SK-N-SH (cell line): ENCODE results near the gene WNT2. TPM values are rescaled to one million over a fixed set of nuclear protein-coding genes. Genes with fewer than 3 reads are reported as not detected.
A peak's percentile ranks its signal among the peaks of the same experiment; 100 is the strongest.

ENCODE experiments used
- CTCF ChIA-PET: fragments of 300-600, 350-600 bp; formaldehyde crosslinking; extraction: SDS; loops from one replicate; lab custom pipeline; 2021; lab: Yijun Ruan, JAX
- POLR2A ChIA-PET: fragments of 350-600 bp; sonication (Branson Sonifier 250); formaldehyde crosslinking; extraction: SDS; loops from one replicate; lab custom pipeline; 2020; ENCODE audit warnings: antibody characterized with exemption, inconsistent platforms; lab: Yijun Ruan, JAX
- DNase-seq: peaks from one replicate; pipeline ENCODE4 v3.0.0; 2012
- H2AFZ ChIP-seq: fragments of 200-600 bp; sonication (generic); 2 replicates; pipeline ENCODE4 v1.8.1; 2016; ENCODE audit warnings: antibody characterized with exemption, mild to moderate bottlenecking, low read depth
- H3F3A ChIP-seq: fragments of 200-600 bp; sonication (generic); replicated peaks from 2 replicates; pipeline ENCODE3; 2016; ENCODE audit warnings: antibody characterized with exemption, mild to moderate bottlenecking; ENCODE audit not compliant: insufficient read depth
- H3K27ac ChIP-seq, 2 experiments: fragments of 200-500 bp in 1 of 2; fragments of 200-600 bp in 1 of 2; sonication (Bioruptor generic) in 1 of 2; sonication (generic), shearing (Covaris generic) in 1 of 2; 2 replicates each; pipeline versions ENCODE4 v1.5.1 to v1.6.1; 2014 to 2016; ENCODE audit warnings: low read depth in 2 of 2, inconsistent platforms in 1 of 2, low read length in 1 of 2, mild to moderate bottlenecking in 1 of 2, mixed read lengths in 1 of 2
- H3K27me3 ChIP-seq: fragments of 200-600 bp; sonication (generic), shearing (Covaris generic); 2 replicates; pipeline ENCODE4 v1.6.1; 2016; ENCODE audit warnings: mixed run types; ENCODE audit not compliant: insufficient read depth
- H3K36me3 ChIP-seq, 2 experiments: fragments of 200-500 bp in 1 of 2; fragments of 200-600 bp in 1 of 2; sonication (Bioruptor generic) in 1 of 2; sonication (generic) in 1 of 2; replicated peaks in 1 of 2; 2 replicates each; pipeline versions ENCODE3 to v1.5.1; 2014 to 2016; ENCODE audit warnings: low read length in 1 of 2, mild to moderate bottlenecking in 1 of 2; ENCODE audit not compliant: insufficient read depth in 2 of 2, control insufficient read depth in 1 of 2
- H3K4me1 ChIP-seq, 2 experiments: fragments of 200-500 bp in 1 of 2; fragments of 200-600 bp in 1 of 2; sonication (Bioruptor generic) in 1 of 2; sonication (generic), shearing (Covaris generic) in 1 of 2; 2 replicates each; pipeline versions ENCODE4 v1.5.1 to v1.6.1; 2014 to 2016; ENCODE audit warnings: low read depth in 1 of 2, low read length in 1 of 2, mixed run types in 1 of 2; ENCODE audit not compliant: insufficient read depth in 2 of 2, control insufficient read depth in 1 of 2
- H3K4me2 ChIP-seq: fragments of 200-600 bp; sonication (generic), shearing (Covaris generic); 2 replicates; pipeline ENCODE4 v1.6.1; 2017; ENCODE audit warnings: mixed run types
- H3K4me3 ChIP-seq, 2 experiments: fragments of 200-500 bp in 1 of 2; fragments of 200-600 bp in 1 of 2; sonication (Bioruptor generic) in 1 of 2; sonication (generic), shearing (Covaris generic) in 1 of 2; 2 replicates each; pipeline versions ENCODE4 v1.5.1 to v1.8.1; 2014 to 2016; ENCODE audit warnings: low read depth in 2 of 2, inconsistent platforms in 1 of 2, low read length in 1 of 2, mild to moderate bottlenecking in 1 of 2, mixed read lengths in 1 of 2, moderate library complexity in 1 of 2
- H3K79me2 ChIP-seq: fragments of 200-600 bp; sonication (generic); 2 replicates; pipeline ENCODE4 v1.8.1; 2017; ENCODE audit warnings: mild to moderate bottlenecking; ENCODE audit not compliant: insufficient read depth
- H3K9ac ChIP-seq: fragments of 200-600 bp; sonication (generic); 2 replicates; pipeline ENCODE4 v1.6.1; 2017; ENCODE audit warnings: mixed run types
- H3K9me2 ChIP-seq: fragments of 200-600 bp; sonication (generic); 2 replicates; pipeline ENCODE4 v1.6.1; 2017; ENCODE audit warnings: mixed run types
- H3K9me3 ChIP-seq: fragments of 200-600 bp; sonication (generic); 2 replicates; pipeline ENCODE4 v1.6.1; 2017; ENCODE audit warnings: mixed run types, mild to moderate bottlenecking, moderate library complexity
- H4K20me1 ChIP-seq: fragments of 200-600 bp; sonication (generic); 2 replicates; pipeline ENCODE4 v1.6.1; 2017; ENCODE audit warnings: mild to moderate bottlenecking, mixed run types; ENCODE audit not compliant: insufficient read depth
- CTCF ChIP-seq: fragments of 200-600 bp; sonication (generic); IDR thresholded peaks from 2 replicates; pipeline ENCODE4 v1.6.1; 2017; ENCODE audit warnings: antibody characterized with exemption, mild to moderate bottlenecking, moderate library complexity
- ELF1 ChIP-seq: IDR thresholded peaks from 2 replicates; pipeline ENCODE4 v1.4.0; 2012
- IRF3 ChIP-seq: fragments of 150-350 bp; IDR thresholded peaks from 2 replicates; pipeline ENCODE4 v1.6.1; 2016; ENCODE audit warnings: mild to moderate bottlenecking, low read depth, low read length
- JUND ChIP-seq: IDR thresholded peaks from 2 replicates; pipeline ENCODE4 v1.4.0; 2012
- MAX ChIP-seq: IDR thresholded peaks from 2 replicates; pipeline ENCODE4 v1.4.0; 2012; ENCODE audit warnings: low read depth
- NFIC ChIP-seq: IDR thresholded peaks from 2 replicates; pipeline ENCODE4 v1.4.0; 2012; ENCODE audit warnings: borderline replicate concordance
- POLR2AphosphoS5 ChIP-seq: IDR thresholded peaks from 2 replicates; pipeline ENCODE4 v1.6.1; 2012; ENCODE audit warnings: low read depth, low read length
- RAD21 ChIP-seq: IDR thresholded peaks from 2 replicates; pipeline ENCODE4 v1.6.1; 2012; ENCODE audit warnings: mild to moderate bottlenecking, low read length
- RCOR1 ChIP-seq: fragments of 150-350 bp; IDR thresholded peaks from 2 replicates; pipeline ENCODE4 v1.6.1; 2017; ENCODE audit warnings: antibody characterized with exemption, low read length
- RXRA ChIP-seq: IDR thresholded peaks from 2 replicates; pipeline ENCODE4 v1.4.0; 2012; ENCODE audit warnings: low read depth, mild to moderate bottlenecking, borderline replicate concordance
- SMC3 ChIP-seq: IDR thresholded peaks from 2 replicates; pipeline ENCODE4 v1.6.1; 2012; ENCODE audit warnings: low read depth, low read length, improper control_type of control experiment
- TCF12 ChIP-seq: IDR thresholded peaks from 2 replicates; pipeline ENCODE4 v1.4.0; 2012
- USF1 ChIP-seq: IDR thresholded peaks from 2 replicates; pipeline ENCODE4 v1.4.0; 2012; ENCODE audit warnings: low read depth, borderline replicate concordance
- WGBS: methylation state at CpG from one replicate; pipeline ENCODE4 v1.1.6; 2017; ENCODE audit warnings: low lambda C conversion rate; 5-methylcytosine and 5-hydroxymethylcytosine counted together
- polyA plus RNA-seq, 3 experiments: library from polyadenylated mRNA; depleted of rRNA; stranded (reverse); fragments of >200 nt; gene quantifications; 2 replicates each; pipeline ENCODE4 v1.2.3, GENCODE V29; 2012

WNT2 gene
- polyA plus RNA-seq, 1 of the 3 experiments (the other 2 are of a cell fraction) = not detected

GRCh38 chr7:117323305-117323850 is 520 bp upstream of the WNT2 start:
- no peak overlapping the region for H3K9ac ChIP-seq
- no peak overlapping the region for H2AFZ ChIP-seq
- no peaks in the 10 kb centered on the region for H3K9me2 ChIP-seq
- H3F3A ChIP-seq = no peaks in the 10 kb centered on the region
- WGBS = 11% methylated on average over 25 of the region's 25 CpGs
- ChIA-PET POLR2A (no interaction called here), CTCF (interaction anchor here (0.6 to 1.4 kb wide), 4 partner anchors 11 to 146 kb away, joined by 3 to 6 read pairs (median 3); no protein-coding TSS in a partner anchor)
- H3K79me2 ChIP-seq = no peaks in the 10 kb centered on the region
- peaks cover 69% of the 10 kb centered on the region for H3K27me3 ChIP-seq
- no peaks in the 10 kb centered on the region; a peak in 1 of 4 replicates for H3K4me1 ChIP-seq
- H3K27ac ChIP-seq = no peak overlapping the region
- TF ChIP-seq ELF1 (no peak), IRF3 (no peak), RCOR1 (no peak), SMC3 (no peak), RXRA (no peak)
- TF ChIP-seq, all 33 proteins: peak for 0
- Histone ChIP-seq H3K4me2 (peak overlapping the region; percentile 72), H3K4me3 (peak overlapping the region; percentile 28 to 48; a peak in 3 of 4 replicates), H3K9me3 (0 out of 2 replicates have a peak, but pooled peaks cover 10% of the 10 kb centered on the region), H4K20me1 (no peaks in the 10 kb centered on the region), H3K36me3 (no peaks in the 10 kb centered on the region)
- DNase-seq = no peak

GRCh38 chr7:117320523-117320922 is 2.3 kb downstream of the WNT2 start:
- H4K20me1 ChIP-seq = no peaks in the 10 kb centered on the region
- no peaks in the 10 kb centered on the region for H3K9me3 ChIP-seq
- DNase-seq = peak; percentile 9
- H3K36me3 ChIP-seq = no peaks in the 10 kb centered on the region
- H3K9ac ChIP-seq = no peak overlapping the region
- H3K27me3 ChIP-seq = peaks cover 87% of the 10 kb centered on the region
- H3K4me1 ChIP-seq = no peaks in the 10 kb centered on the region; a peak in 1 of 4 replicates
- ChIA-PET CTCF (interaction anchor here (0.5 to 1.2 kb wide), 3 partner anchors 17 to 55 kb away, joined by 3 read pairs; no protein-coding TSS in a partner anchor), POLR2A (no interaction called here)
- TF ChIP-seq JUND (no peak), POLR2AphosphoS5 (no peak), RAD21 (no peak), MAX (no peak), ELF1 (no peak), CTCF (no peak), TCF12 (no peak), NFIC (no peak), USF1 (no peak)
- no peak overlapping the region for H3K27ac ChIP-seq
- no peaks in the 10 kb centered on the region for H3K79me2 ChIP-seq
- no peak overlapping the region for H3K4me2 ChIP-seq
- WGBS = 33% methylated on average over 10 of the region's 10 CpGs
- no peak overlapping the region for H2AFZ ChIP-seq
- H3K4me3 ChIP-seq = no peak overlapping the region
- no peaks in the 10 kb centered on the region for H3F3A ChIP-seq
- no peaks in the 10 kb centered on the region for H3K9me2 ChIP-seq
